ENCODE data around the gene TAS1R2.

The TAS1R2 gene

GRCh38 chr1:18866846-18867245 is 7.4 kb upstream of the TAS1R2 start:
- TF ChIP-seq, protein P1, sequence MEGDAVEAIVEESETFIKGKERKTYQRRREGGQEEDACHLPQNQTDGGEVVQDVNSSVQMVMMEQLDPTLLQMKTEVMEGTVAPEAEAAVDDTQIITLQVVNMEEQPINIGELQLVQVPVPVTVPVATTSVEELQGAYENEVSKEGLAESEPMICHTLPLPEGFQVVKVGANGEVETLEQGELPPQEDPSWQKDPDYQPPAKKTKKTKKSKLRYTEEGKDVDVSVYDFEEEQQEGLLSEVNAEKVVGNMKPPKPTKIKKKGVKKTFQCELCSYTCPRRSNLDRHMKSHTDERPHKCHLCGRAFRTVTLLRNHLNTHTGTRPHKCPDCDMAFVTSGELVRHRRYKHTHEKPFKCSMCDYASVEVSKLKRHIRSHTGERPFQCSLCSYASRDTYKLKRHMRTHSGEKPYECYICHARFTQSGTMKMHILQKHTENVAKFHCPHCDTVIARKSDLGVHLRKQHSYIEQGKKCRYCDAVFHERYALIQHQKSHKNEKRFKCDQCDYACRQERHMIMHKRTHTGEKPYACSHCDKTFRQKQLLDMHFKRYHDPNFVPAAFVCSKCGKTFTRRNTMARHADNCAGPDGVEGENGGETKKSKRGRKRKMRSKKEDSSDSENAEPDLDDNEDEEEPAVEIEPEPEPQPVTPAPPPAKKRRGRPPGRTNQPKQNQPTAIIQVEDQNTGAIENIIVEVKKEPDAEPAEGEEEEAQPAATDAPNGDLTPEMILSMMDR (conservative IDR thresholded peaks at IDR 0.05): no peak
- TF ChIP-seq ZFX (IDR thresholded peaks at IDR 0.05): no peak
- H3K27ac ChIP-seq: no peak overlapping the region

GRCh38 chr1:18866314-18866713 is 6.9 kb upstream of the TAS1R2 start:
- no peak overlapping the region for H3K27ac ChIP-seq
- TF ChIP-seq, protein P1 (conservative IDR thresholded peaks at IDR 0.05): no peak
- TF ChIP-seq ZFX (IDR thresholded peaks at IDR 0.05): no peak

- no peak for TF ChIP-seq ZFX (IDR thresholded peaks at IDR 0.05)
- TF ChIP-seq, protein P1 (conservative IDR thresholded peaks at IDR 0.05): no peak
- H3K27ac ChIP-seq: no peak overlapping the region
Observed at GRCh38 chr1:18865176-18865575, 5.7 kb upstream of the TAS1R2 start.

DNA sequence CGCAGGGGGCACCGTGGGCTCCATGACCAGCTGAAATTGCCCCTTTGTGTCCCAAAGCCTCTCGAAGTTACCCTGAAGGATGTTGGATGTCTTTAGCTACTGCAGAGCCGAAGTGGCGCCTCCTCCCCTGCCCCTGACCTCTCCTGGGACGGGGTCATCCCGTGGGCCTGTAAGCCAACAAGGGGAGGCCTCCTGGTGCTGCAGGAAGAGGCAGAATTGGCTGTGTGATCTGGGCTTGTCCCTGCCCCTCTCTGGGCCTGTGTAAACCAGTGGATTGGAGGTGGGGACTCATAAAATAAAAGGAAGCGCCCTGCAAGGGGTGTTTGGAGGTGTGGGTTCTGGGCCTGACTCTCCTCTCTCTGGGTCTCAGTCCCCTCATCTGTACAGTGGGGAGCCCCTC is 2.1 kb upstream of the TAS1R2 start:
- TF ChIP-seq ZFX (IDR thresholded peaks at IDR 0.05): no peak
- TF ChIP-seq, protein P1 (conservative IDR thresholded peaks at IDR 0.05): no peak

GRCh38 chr1:18861082-18861481 is 1.6 kb upstream of the TAS1R2 start:
- TF ChIP-seq, protein P1 (conservative IDR thresholded peaks at IDR 0.05): no peak
- TF ChIP-seq ZFX (IDR thresholded peaks at IDR 0.05): no peak
- H3K27ac ChIP-seq: no peak overlapping the region

More for the DNA sequence above, 2.1 kb upstream of the TAS1R2 start:
- H3K27ac ChIP-seq: no peak overlapping the region

DNA sequence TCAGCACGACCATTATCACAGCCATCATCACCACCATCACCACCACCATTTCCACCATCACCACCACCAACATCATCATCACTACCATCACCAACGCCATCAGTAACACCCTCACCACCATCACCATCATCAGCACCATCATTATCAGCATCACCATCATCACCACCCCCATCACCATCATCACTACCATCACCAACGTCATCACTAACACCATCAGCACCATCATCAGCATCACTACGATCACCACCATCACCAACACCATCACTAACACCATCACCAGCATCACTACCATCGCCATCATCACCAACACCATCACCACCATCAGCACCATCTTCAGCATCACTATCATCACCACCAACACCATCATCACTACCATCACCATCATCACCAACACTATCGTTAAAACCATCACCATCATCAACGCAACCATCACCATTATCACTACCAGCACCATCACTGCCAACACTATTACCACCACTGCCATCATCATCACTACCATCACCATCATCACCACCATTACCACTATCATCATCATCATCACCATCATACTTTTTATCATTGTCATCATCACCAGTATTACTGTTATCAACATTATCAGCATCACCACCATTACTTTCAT is 1.3 kb downstream of the TAS1R2 start:
- TF ChIP-seq ZFX (IDR thresholded peaks at IDR 0.05): no peak
- TF ChIP-seq, protein P1 (conservative IDR thresholded peaks at IDR 0.05): no peak
- H3K27ac ChIP-seq: no peak overlapping the region

DNA sequence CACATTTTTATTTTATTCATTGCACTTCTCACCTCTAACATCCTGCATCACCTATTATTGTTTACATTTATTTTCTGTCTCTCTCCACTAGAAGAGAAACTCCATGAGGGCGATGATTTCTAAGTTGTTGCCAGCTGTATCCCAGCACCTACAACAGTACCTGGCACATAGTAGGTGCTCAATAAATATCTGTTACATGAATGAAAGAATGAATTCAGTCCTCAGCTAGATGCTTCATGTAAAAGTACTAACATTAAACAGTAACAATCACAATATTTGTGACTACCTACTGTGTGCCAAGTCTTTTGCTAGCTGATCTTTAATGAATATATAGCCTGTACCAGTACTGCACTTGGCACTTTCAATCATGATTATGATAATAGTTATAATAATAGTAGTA is 3.0 kb downstream of the TAS1R2 start:
- no peak overlapping the region for H3K27ac ChIP-seq
- no peak for TF ChIP-seq ZFX (IDR thresholded peaks at IDR 0.05)
- TF ChIP-seq, protein P1 (conservative IDR thresholded peaks at IDR 0.05): no peak

Measured in C4-2B (cell line).